AG20443 (cell line): Measurements from ENCODE around the gene AKAP6.

Experiments
- DNase-seq: peaks from one replicate; pipeline ENCODE4 v3.0.0; 2012; ENCODE audit warnings: low spot score, mixed read lengths

Gene AKAP6

GRCh38 chr14:32826404-32827082 is 497.4 kb downstream of the AKAP6 start:
- no peak for DNase-seq

- DNase-seq = no peak
These were observed 498.4 kb downstream of the AKAP6 start for GRCh38 chr14:32827514-32827913.

GRCh38 chr14:32835924-32836323 is 506.8 kb downstream of the AKAP6 start:
- no peak for DNase-seq

- no peak for DNase-seq
These were observed 512.6 kb downstream of the AKAP6 start for GRCh38 chr14:32841698-32842097.

GRCh38 chr14:32846821-32847365 is 517.8 kb downstream of the AKAP6 start:
- DNase-seq = no peak

- DNase-seq = no peak
These were observed 518.8 kb downstream of the AKAP6 start for GRCh38 chr14:32847867-32848266.

- no peak for DNase-seq
These were observed 536.8 kb downstream of the AKAP6 start for GRCh38 chr14:32865827-32866376.

GRCh38 chr14:32883188-32883587 is 554.1 kb downstream of the AKAP6 start:
- no peak for DNase-seq
